GM19468 (cell line): ENCODE measurements around the gene NCOR1.
"Not testable (repeated sequence)": the region's sequence is repeated elsewhere in the genome, so short reads cannot be mapped to it uniquely, and the experiment has no call there.

Experiments used
- ATAC-seq: cut with Tn5 transposase; IDR thresholded peaks from one replicate; pipeline ENCODE4 v1.9.1; 2021; ENCODE audit warnings: mild to moderate bottlenecking, moderate library complexity, moderate number of reproducible peaks; ENCODE audit not compliant: unreplicated experiment; ENCODE audit errors: extremely low read depth

Gene NCOR1

DNA sequence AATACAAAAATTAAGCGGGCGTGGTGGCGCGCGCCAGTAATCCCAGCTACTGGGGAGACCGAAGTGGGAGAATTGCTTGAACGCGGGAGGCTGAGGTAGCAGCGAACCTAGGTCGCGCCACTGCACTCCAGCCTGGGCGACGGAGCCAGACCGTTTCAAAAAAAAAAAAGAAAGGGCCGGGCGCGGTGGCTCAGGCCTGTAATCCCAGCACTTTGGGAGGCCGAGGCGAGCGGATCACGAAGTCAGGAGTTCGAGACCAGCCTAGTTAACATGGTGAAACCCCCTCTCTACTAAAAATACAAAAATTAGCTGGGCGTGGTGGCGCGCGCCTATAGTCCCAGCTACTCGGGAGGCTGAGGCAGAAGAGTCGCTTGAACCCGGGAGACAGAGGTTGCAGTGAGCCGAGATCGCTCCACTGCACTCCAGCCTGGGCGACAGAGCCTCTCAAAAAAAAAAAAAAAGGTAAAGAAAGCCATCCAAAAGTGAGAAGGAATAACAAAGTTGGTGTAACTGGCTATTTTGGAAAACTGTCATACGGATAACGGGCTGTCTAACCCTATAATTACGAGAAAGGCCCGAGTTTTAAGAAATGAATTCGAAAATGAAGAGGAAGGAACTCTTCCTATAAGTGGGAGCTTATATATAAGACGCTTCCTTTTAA is 1.1 kb upstream of the NCOR1 start:
- ATAC-seq, result not testable (repeated sequence)

DNA sequence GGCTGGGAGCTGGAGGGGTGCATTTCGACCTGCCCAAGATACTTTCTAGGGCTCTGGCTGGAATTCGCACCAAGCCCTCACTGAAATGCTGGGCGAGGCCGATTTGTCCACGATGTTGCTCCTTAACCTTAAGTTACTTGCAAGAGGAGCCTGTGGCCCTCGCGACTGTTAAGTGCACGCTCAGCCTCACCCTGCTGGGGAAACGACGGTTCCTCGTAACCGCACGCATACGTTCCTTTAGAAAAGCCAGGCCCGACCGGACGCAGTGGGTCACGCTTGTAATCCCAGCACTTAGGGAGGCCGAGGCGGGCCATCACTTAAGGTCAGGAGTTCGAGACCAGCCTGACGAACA is 607 bp upstream of the NCOR1 start:
- no peak for ATAC-seq

- no peak for ATAC-seq
These were observed 397 bp downstream of the NCOR1 start for GRCh38 chr17:16215002-16215272.

DNA sequence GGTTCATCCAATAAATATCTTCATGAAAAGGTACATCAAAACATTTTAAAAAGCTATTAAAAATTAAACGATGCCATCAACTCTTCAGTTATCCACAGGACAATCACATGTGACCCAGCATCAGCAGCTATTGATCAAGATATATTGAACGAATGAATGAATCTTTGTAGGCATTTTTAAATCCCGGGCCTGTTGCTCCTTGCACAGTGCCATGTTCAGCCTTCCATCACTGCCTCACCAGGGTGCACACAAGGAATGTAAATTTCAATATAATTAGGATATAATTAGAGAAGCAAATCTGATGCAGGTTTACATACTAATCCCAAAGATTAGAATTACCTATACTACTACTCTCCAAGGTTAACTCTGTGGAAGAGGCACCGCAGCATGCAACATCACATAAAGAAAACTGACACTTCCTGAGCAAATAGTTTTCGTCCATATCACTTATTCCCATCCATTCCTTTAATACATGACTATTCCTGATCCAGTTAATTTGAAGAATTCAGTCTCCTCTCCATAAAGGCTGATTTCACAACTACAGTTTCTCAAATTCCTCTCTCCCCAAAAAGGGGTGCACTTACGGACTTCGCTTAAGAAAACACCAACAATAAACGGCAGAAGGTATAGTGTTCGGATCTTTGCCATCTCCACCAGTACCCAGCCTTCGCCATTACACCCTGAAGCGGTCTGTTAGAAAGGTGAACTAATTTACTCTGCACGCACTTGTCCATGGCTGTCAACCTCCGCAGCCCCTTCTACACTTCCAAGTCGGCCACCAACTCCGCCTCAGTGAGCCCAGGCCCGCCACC is 938 bp downstream of the NCOR1 start:
- ATAC-seq, result no peak

DNA sequence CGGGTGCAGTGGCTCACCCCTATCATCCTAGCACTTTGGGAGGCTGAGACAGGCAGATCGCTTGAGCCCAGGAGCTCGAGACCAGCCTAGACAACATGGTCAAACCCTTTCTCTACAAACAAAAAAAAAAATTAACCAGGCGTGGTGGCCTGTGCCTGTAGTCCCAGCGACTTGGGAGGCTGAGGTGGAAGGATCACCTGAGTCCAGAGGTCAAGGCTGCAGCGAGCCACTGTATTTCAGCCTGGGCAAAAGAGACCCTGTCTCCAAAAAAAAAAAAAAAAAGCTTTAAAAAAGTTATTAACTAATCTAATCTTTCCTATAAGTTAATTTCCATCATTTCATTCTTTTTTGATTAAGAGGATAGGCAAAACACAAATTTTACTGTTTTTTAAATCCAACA is 2.5 kb downstream of the NCOR1 start:
- ATAC-seq, result no peak

- no peak for ATAC-seq
These were observed 3.7 kb downstream of the NCOR1 start for GRCh38 chr17:16211590-16211989.

DNA sequence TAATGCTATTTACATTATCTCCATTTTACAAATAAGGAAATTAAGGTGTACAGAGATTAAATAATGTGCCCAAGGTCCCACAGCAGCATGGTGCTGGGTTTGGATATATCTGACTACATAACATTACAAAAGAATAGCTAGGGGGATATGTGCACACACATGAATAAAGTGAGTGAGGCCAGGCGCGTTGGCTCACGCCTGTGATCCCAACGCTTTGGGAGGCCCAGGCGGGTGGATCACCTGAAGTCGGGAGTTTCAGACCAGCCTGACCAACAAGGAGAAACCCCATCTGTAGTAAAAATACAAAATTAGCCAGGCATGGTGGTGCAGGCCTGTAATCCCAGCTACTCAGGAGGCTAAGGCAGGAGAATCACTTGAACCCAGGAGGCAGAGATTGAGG is 10.6 kb downstream of the NCOR1 start:
- not testable (repeated sequence) for ATAC-seq

DNA sequence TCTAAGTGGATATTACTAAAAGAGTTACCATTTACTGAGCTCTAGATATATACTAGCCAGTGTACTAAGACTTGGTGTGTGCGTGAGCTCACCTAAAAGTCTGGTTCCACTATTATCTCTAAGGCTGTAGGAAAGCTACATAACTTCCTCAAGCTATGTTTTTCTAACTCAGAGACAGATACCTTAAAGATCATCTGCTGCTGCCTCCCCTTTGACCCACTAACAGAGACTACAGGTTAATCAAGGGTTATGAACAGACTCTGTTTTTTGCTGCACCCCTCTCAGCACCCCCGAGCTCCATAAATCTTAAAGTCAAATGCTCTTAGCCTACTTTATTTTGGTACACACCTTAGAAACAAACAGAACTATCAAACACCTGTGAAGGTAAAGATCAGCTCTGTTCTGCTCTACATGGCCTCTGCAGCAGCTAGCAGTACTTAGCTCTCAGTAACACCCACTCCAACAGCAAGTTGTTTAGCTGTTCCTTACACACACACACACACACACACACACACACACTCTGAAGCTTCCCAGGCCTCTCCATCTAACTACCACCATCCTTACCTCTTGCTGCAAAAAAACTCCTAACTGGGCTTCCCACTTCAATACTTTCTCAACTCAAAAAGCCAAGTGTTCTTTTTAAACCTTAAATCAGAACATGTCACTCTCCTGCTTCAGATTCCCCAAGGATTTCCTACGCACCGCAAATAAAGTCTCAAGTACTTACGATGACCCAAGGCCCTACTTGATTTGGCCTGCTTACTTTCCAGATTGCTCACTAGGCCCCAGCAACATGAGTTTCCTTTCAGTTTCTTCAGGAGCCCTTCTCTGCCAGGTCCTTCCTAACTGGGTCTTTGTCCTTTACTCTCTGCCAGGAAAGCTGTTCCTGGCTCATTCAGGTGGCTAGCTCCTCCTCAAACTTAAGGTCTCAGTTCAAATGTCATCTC is 12.5 kb downstream of the NCOR1 start:
- ATAC-seq, result not testable (repeated sequence)

GRCh38 chr17:16201693-16202131 is 13.6 kb downstream of the NCOR1 start:
- not testable (repeated sequence) for ATAC-seq

GRCh38 chr17:16199093-16199492 is 16.2 kb downstream of the NCOR1 start:
- no peak for ATAC-seq

- no peak for ATAC-seq
These were observed 18.1 kb downstream of the NCOR1 start for GRCh38 chr17:16197276-16197675.

GRCh38 chr17:16194307-16194835 is 21.0 kb downstream of the NCOR1 start:
- not testable (repeated sequence) for ATAC-seq

GRCh38 chr17:16191604-16192003 is 23.7 kb downstream of the NCOR1 start:
- ATAC-seq, result no peak

DNA sequence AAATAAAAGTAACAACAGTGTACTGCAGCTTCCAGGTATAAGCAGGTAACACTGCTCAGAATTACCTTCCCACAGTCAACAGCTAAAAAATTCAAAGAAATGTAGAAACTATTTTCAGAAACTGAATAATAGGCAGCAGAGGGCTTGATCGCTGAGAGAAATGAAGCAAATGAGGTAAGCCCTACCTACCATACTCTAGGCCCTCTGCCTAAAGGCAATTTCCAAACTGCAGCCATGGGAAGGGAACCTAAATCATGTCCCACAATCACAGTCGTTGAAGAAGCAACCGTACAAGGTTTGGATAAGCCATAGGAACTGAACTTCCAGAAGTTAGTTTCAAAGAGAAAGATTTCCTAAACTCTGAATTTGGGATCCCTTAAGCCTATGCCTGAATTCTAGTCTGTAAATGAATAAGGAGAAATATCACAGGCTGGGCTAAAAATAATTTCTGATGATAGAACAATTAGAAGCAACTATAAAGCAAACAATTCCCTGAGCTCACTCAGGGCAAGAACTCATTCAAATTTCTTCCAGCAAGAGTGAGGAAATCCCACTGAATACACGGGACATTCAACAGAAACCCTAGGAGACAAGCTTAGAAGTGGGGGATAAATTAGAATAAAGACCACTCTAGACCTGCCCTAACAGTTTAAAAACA is 24.5 kb downstream of the NCOR1 start:
- ATAC-seq, result no peak

GRCh38 chr17:16189791-16190348 is 25.5 kb downstream of the NCOR1 start:
- no peak for ATAC-seq

DNA sequence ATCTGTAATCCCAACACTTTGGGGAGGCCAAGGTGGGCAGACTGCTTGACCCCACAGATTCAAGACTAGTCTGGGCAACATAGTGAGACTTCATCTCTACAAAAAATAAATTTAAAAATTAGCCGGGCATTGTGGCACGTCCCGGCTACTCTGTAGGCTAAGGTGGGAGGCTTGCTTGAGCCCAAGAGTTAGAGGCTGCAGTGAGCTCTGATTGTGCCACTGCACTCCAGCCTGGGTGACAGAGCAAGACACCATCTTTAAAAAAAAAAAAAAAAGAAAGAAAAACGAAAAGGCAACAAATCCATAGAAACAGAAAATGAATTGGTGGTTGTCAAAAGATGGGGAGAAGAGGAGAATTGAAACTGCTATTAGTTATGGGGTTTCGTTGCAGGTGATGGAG is 27.7 kb downstream of the NCOR1 start:
- no peak for ATAC-seq

- ATAC-seq, result no peak
These were observed 33.8 kb downstream of the NCOR1 start for GRCh38 chr17:16181581-16181980.

- ATAC-seq, result no peak
These were observed 36.5 kb downstream of the NCOR1 start for GRCh38 chr17:16178836-16179235.

DNA sequence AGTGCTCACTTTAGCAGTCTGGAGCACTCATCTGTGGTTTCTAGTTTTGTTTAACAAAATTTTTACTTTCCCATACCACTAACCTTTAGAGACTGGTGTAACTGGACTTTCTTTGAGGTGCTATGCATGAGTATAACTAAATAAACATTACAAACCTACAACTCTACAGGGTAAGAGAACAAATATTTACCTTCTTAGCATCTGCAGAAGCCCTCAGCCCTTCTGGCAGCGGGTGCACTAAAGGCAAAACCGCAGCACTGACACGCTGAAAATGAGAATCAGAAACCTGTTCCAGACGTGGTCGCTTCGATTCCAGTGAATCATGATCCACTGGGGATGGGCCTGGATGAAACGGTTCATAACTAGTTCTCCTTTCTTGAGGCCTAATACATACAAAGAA is 43.7 kb downstream of the NCOR1 start:
- no peak for ATAC-seq

DNA sequence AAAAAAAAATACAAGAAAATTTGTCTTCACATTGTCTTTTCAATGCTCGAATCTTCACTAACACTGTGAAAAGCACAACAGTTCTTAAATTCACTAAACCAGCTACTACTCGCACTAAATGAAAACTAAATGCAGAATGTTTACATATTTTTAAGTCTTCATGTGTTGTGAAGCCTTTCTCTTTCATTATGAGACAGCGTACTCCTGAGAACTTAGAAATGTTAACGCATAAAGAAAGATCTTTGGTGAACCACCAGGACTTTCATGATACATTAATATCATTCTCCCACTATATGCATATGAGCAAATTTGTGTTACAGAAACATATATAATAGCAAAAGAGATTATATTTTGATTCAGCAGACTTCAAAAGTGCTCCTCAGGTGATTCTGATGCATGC is 48.6 kb downstream of the NCOR1 start:
- not testable (repeated sequence) for ATAC-seq
